Measurements from ENCODE around the gene MYH2.

Gene MYH2

GRCh38 chr17:10513299-10514067 lies 36.0 kb downstream of the MYH2 start:
- DNase-seq, result no peak

GRCh38 chr17:10512856-10513255 lies 36.6 kb downstream of the MYH2 start:
- DNase-seq, result no peak

- no peak for DNase-seq
Observed at GRCh38 chr17:10499950-10500349, 49.5 kb downstream of the MYH2 start.

- DNase-seq, result no peak
Observed at GRCh38 chr17:10492004-10492403, 57.5 kb downstream of the MYH2 start.

GRCh38 chr17:10482252-10482651 lies 67.2 kb downstream of the MYH2 start:
- DNase-seq, result no peak

- DNase-seq, result no peak
Observed at GRCh38 chr17:10477701-10478100, 71.8 kb downstream of the MYH2 start.

- no peak for DNase-seq
Observed at GRCh38 chr17:10474536-10474935, 74.9 kb downstream of the MYH2 start.

- DNase-seq, result no peak
Observed at GRCh38 chr17:10471858-10472257, 77.6 kb downstream of the MYH2 start.
